ENCODE results near the gene KCTD12. TPM values are rescaled to one million over a fixed set of nuclear protein-coding genes. Genes with fewer than 3 reads are reported as not detected.

The KCTD12 gene
- total RNA-seq, 4 donors from 2014 or later = 11.4 to 47.0 (median 21.3) TPM

- no peaks in the 10 kb centered on the region for H3K9me3 ChIP-seq
- no peaks in the 10 kb centered on the region for H3K27me3 ChIP-seq
- H3K27ac ChIP-seq = no peak overlapping the region
- TF ChIP-seq CTCF (IDR thresholded peaks at IDR 0.05) (no peak), POLR2A (IDR thresholded peaks at IDR 0.05) (no peak)
- H3K36me3 ChIP-seq = no peaks in the 10 kb centered on the region
- no peak for DNase-seq
- H3K4me3 ChIP-seq = no peak overlapping the region
- no peaks in the 10 kb centered on the region for H3K4me1 ChIP-seq
These were observed 32.1 kb downstream of the KCTD12 start for GRCh38 chr13:76853921-76854608.

GRCh38 chr13:76853481-76853880 is 32.7 kb downstream of the KCTD12 start:
- no peaks in the 10 kb centered on the region for H3K27me3 ChIP-seq
- no peak overlapping the region for H3K4me3 ChIP-seq
- no peak for TF ChIP-seq POLR2A (IDR thresholded peaks at IDR 0.05)
- TF ChIP-seq CTCF (IDR thresholded peaks at IDR 0.05) = no peak
- no peak overlapping the region for H3K27ac ChIP-seq
- no peaks in the 10 kb centered on the region for H3K9me3 ChIP-seq
- H3K4me1 ChIP-seq = no peaks in the 10 kb centered on the region
- no peak for DNase-seq
- H3K36me3 ChIP-seq = no peaks in the 10 kb centered on the region

GRCh38 chr13:76852986-76853385 is 33.2 kb downstream of the KCTD12 start:
- Histone ChIP-seq H3K27me3 (no peaks in the 10 kb centered on the region), H3K4me1 (no peaks in the 10 kb centered on the region), H3K36me3 (no peaks in the 10 kb centered on the region), H3K9me3 (no peaks in the 10 kb centered on the region), H3K4me3 (no peak overlapping the region), H3K27ac (no peak overlapping the region)
- no peak for DNase-seq
- TF ChIP-seq POLR2A (IDR thresholded peaks at IDR 0.05) (no peak), CTCF (IDR thresholded peaks at IDR 0.05) (no peak)

GRCh38 chr13:76851961-76852360 is 34.2 kb downstream of the KCTD12 start:
- Histone ChIP-seq H3K9me3 (no peaks in the 10 kb centered on the region), H3K4me1 (no peaks in the 10 kb centered on the region), H3K4me3 (no peak overlapping the region), H3K27me3 (no peaks in the 10 kb centered on the region), H3K27ac (no peak overlapping the region), H3K36me3 (no peaks in the 10 kb centered on the region)
- DNase-seq = no peak
- no peak for TF ChIP-seq CTCF (IDR thresholded peaks at IDR 0.05)
- TF ChIP-seq POLR2A (IDR thresholded peaks at IDR 0.05) = no peak

GRCh38 chr13:76849493-76849892 is 36.7 kb downstream of the KCTD12 start:
- H3K27ac ChIP-seq = no peak overlapping the region
- no peak for DNase-seq
- H3K9me3 ChIP-seq = no peaks in the 10 kb centered on the region
- H3K4me1 ChIP-seq = no peaks in the 10 kb centered on the region
- TF ChIP-seq POLR2A (IDR thresholded peaks at IDR 0.05) (no peak), CTCF (IDR thresholded peaks at IDR 0.05) (no peak)
- H3K4me3 ChIP-seq = no peak overlapping the region
- no peaks in the 10 kb centered on the region for H3K36me3 ChIP-seq
- H3K27me3 ChIP-seq = no peaks in the 10 kb centered on the region

GRCh38 chr13:76848596-76848995 is 37.6 kb downstream of the KCTD12 start:
- no peaks in the 10 kb centered on the region for H3K27me3 ChIP-seq
- no peak for DNase-seq
- H3K9me3 ChIP-seq = no peaks in the 10 kb centered on the region
- no peak for TF ChIP-seq POLR2A (IDR thresholded peaks at IDR 0.05)
- no peak for TF ChIP-seq CTCF (IDR thresholded peaks at IDR 0.05)
- no peaks in the 10 kb centered on the region for H3K36me3 ChIP-seq
- no peak overlapping the region for H3K27ac ChIP-seq
- no peaks in the 10 kb centered on the region for H3K4me1 ChIP-seq
- H3K4me3 ChIP-seq = no peak overlapping the region

Data from Peyer's patch (tissue), 4 donors.